Right atrium auricular region (tissue), 2 donors: ENCODE measurements around the gene JAZF1. TPM values are rescaled to one million over a fixed set of nuclear protein-coding genes. Genes with fewer than 3 reads are reported as not detected.

Experiments
- DNase-seq: peaks from one replicate; pipeline ENCODE4 v3.0.0-alpha.2; 2019; ENCODE audit warnings: low spot score
- H3K27ac ChIP-seq, 2 donors: fragments of 200-600 bp; sonication (generic); 1 replicate in 1 of 2; 2 replicates in 1 of 2; pipeline ENCODE4 v1.5.1; 2016 to 2019
- H3K27me3 ChIP-seq, 2 donors: fragments of 200-600 bp; sonication (generic); one replicate each; pipeline versions ENCODE4 v1.5.1 to v1.6.0; 2017 to 2019
- H3K36me3 ChIP-seq: fragments of 200-600 bp; sonication (generic); one replicate; pipeline ENCODE4 v1.5.1; 2016
- H3K4me1 ChIP-seq, 2 donors: fragments of 200-600 bp; sonication (generic); one replicate each; pipeline versions ENCODE4 v1.5.1 to v1.6.0; 2017 to 2019
- H3K4me3 ChIP-seq, 2 donors: fragments of 200-600 bp; sonication (generic); 1 replicate in 1 of 2; 2 replicates in 1 of 2; pipeline ENCODE4 v1.5.1; 2017 to 2019; ENCODE audit warnings: mild to moderate bottlenecking in 1 of 2, moderate library complexity in 1 of 2
- H3K9me3 ChIP-seq, 2 donors: fragments of 200-600 bp; sonication (generic); one replicate each; pipeline ENCODE4 v1.5.1; 2019
- CTCF ChIP-seq, 2 donors: fragments of 200-600 bp; sonication (generic); IDR thresholded peaks; one replicate each; pipeline ENCODE4 v1.5.1; 2019; ENCODE audit warnings: antibody characterized with exemption in 2 of 2
- total RNA-seq, 2 donors: library from RNA; depleted of rRNA; stranded (reverse); fragments of >200 nt; gene quantifications; one replicate each; pipeline ENCODE4 v1.1.0, GENCODE V29; 2016

The JAZF1 gene
- total RNA-seq, 2 donors from 2014 or later = 13.2 to 18.5 TPM

- TF ChIP-seq CTCF (IDR thresholded peaks at IDR 0.05) = no peak
- Histone ChIP-seq H3K4me1 (peaks cover 0 to 16% of the 10 kb centered on the region in 2 donors), H3K27me3 (no peaks in the 10 kb centered on the region), H3K36me3 (no peaks in the 10 kb centered on the region), H3K9me3 (no peaks in the 10 kb centered on the region), H3K4me3 (no peak overlapping the region), H3K27ac (no peak overlapping the region)
- no peak for DNase-seq
Measured at GRCh38 chr7:28128608-28129007, 52.0 kb downstream of the JAZF1 start.

- H3K9me3 ChIP-seq = no peaks in the 10 kb centered on the region
- H3K36me3 ChIP-seq = no peaks in the 10 kb centered on the region
- TF ChIP-seq CTCF (IDR thresholded peaks at IDR 0.05) = no peak
- no peak overlapping the region for H3K4me3 ChIP-seq
- no peak overlapping the region for H3K27ac ChIP-seq
- no peak for DNase-seq
- peaks cover 0 to 16% of the 10 kb centered on the region in 2 donors for H3K4me1 ChIP-seq
- H3K27me3 ChIP-seq = no peaks in the 10 kb centered on the region
Measured at GRCh38 chr7:28126410-28127041, 54.1 kb downstream of the JAZF1 start.

- no peak for DNase-seq
- H3K27me3 ChIP-seq = no peaks in the 10 kb centered on the region
- H3K9me3 ChIP-seq = no peaks in the 10 kb centered on the region
- no peaks in the 10 kb centered on the region for H3K36me3 ChIP-seq
- no peak overlapping the region for H3K27ac ChIP-seq
- no peak overlapping the region for H3K4me3 ChIP-seq
- H3K4me1 ChIP-seq = peaks cover 0 to 16% of the 10 kb centered on the region in 2 donors
- TF ChIP-seq CTCF (IDR thresholded peaks at IDR 0.05) = no peak
Measured at GRCh38 chr7:28125431-28126409, 54.9 kb downstream of the JAZF1 start.

- H3K4me1 ChIP-seq = peaks cover 0 to 16% of the 10 kb centered on the region in 2 donors
- no peaks in the 10 kb centered on the region for H3K27me3 ChIP-seq
- TF ChIP-seq CTCF (IDR thresholded peaks at IDR 0.05) = no peak
- H3K4me3 ChIP-seq = no peak overlapping the region
- H3K36me3 ChIP-seq = no peaks in the 10 kb centered on the region
- no peak overlapping the region for H3K27ac ChIP-seq
- H3K9me3 ChIP-seq = no peaks in the 10 kb centered on the region
- DNase-seq = no peak
Measured at GRCh38 chr7:28124413-28124812, 56.2 kb downstream of the JAZF1 start.

GRCh38 chr7:28123752-28124151 lies 56.8 kb downstream of the JAZF1 start:
- no peaks in the 10 kb centered on the region for H3K27me3 ChIP-seq
- peaks cover 0 to 14% of the 10 kb centered on the region in 2 donors for H3K4me1 ChIP-seq
- no peak for DNase-seq
- no peaks in the 10 kb centered on the region for H3K9me3 ChIP-seq
- no peaks in the 10 kb centered on the region for H3K36me3 ChIP-seq
- H3K27ac ChIP-seq = no peak overlapping the region
- no peak for TF ChIP-seq CTCF (IDR thresholded peaks at IDR 0.05)
- no peak overlapping the region for H3K4me3 ChIP-seq
